HG03064 (cell line): ENCODE data around the gene AUTS2.

Source experiments
- ATAC-seq: cut with Tn5 transposase; IDR thresholded peaks from one replicate; pipeline ENCODE4 v1.9.1; 2021; ENCODE audit warnings: low read depth; ENCODE audit not compliant: unreplicated experiment

Gene AUTS2

DNA sequence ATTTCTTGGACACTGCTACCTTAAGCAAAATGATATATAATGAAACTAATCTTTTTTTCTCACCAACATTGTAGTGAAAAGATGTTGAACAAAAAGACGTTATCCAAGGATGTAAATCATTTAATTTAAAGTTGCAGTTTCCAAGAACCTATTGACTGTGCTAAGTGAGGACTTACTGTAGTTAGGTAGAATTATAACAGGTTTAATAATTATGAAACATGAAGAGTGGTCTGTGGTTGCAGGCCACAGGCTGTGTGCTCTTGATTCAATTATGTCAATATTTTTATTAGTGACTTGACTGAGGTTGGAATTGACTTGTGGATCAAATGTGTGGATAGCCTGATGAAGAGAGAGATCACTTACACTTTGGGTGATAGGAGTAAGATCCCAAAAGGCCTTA is 478.1 kb downstream of the AUTS2 start:
- no peak for ATAC-seq

- no peak for ATAC-seq
Measured at GRCh38 chr7:70082099-70082611, 483.9 kb downstream of the AUTS2 start.

- no peak for ATAC-seq
Measured at GRCh38 chr7:70091362-70091761, 493.1 kb downstream of the AUTS2 start.

GRCh38 chr7:70092314-70093204 is 494.3 kb downstream of the AUTS2 start:
- no peak for ATAC-seq

DNA sequence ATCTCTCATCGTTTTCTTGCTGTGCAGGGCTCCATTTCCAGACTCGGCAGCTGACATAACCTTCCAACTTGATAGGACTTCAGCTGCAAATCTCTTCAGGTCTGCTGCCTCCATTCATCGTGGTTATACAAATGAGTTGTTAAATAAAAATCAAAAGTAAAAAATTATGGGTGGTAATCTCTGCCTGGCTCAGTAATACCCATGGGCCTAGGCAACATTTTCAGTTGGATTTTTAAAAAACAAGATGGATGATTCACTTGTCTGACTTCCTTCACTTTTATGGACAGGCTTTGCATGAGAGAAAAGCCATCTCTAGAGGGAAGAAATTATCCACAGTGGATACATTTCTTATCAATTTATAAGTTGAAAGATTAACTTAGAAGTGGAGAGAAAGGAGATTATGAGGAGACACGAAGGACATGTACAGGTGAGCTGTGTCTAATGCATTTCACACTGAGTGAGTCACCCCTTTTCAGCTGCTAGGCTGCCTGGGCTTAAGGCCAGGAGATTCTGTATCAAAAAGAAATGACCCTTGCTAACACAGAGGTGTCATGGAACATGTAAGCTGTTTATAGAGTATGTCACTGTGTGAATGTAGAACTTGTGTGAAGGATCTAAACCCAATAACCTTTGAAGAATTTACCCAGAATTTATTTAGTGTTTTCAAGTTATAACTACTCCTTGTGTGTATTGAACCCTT is 495.1 kb downstream of the AUTS2 start:
- ATAC-seq, result no peak

- ATAC-seq, result no peak
Measured at GRCh38 chr7:70094831-70095230, 496.6 kb downstream of the AUTS2 start.

DNA sequence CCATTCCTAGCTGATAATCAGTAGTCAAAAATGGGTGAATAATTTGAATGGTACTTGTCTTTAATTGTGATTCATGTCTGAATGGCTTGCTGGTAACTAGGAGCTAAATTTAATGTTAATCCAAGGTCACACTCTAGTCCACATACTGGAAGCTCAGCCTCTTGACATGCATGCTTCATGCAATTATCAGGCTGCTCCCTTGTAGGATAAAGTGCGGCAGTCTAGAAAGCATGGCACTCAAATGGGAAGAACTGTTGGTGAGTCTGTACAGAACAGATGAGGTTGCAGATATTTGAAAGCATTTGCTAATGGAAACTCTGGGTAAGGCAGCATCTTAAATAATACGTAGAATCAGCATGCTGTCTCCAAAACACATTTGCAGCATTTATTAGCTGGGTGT is 499.4 kb downstream of the AUTS2 start:
- ATAC-seq, result no peak

- ATAC-seq, result no peak
Measured at GRCh38 chr7:70098133-70098561, 499.9 kb downstream of the AUTS2 start.

DNA sequence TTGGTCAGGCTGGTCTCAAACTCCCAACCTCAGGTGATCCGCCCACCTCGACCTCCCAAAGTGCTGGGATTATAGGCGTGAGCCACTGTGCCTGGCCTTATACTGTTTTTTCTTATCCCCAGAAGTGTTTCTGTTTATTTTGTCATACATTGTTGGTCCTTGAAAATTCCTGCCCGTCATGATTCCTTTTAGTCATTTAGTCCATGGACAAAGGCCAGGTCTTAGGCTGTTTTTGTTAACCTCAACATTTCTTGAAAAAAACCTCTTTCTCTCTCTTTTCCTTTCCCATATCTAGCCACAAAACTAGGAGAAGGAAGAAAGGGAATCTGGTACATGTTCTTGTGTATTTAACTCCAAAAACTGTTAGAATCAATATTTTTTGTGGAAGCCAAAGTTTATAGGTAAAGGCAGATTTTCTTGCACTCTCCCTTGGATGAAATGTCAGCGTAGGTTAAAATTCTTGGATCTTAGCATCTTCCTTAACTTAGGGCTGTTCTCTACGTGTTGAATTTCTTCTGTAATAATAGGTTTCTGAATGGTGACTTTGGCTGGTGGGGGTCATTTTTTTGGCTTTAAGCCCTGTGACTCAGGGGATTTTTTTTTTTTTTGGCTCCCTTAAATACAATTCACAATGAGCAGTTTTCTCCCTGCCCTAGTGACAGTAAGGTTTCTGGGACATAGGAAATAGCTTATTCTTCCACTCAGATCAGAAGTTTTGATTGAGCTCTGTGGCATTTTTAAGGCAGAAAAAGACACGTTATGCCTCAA is 500.8 kb downstream of the AUTS2 start:
- no peak for ATAC-seq

GRCh38 chr7:70104243-70104642 is 506.0 kb downstream of the AUTS2 start:
- no peak for ATAC-seq

DNA sequence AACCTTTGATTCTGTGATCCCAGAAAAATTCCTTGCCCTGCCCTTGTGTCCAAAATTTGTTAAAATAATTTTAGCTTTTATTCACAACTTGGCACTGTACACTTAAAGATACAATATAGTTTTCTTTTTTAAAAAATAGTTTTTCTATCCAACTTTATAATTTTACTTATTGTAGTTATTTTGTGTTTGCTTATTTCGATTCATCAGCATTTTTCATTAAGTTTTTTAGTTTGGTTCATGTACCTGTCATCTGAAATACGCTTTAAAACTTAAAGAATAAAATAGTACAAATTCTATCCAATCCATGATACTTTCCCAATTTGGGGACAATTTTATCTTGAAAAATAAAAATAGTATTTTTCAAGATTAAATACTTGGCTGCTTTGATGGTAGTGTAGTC is 514.8 kb downstream of the AUTS2 start:
- ATAC-seq, result no peak

- ATAC-seq, result no peak
Measured at GRCh38 chr7:70113536-70113935, 515.3 kb downstream of the AUTS2 start.

DNA sequence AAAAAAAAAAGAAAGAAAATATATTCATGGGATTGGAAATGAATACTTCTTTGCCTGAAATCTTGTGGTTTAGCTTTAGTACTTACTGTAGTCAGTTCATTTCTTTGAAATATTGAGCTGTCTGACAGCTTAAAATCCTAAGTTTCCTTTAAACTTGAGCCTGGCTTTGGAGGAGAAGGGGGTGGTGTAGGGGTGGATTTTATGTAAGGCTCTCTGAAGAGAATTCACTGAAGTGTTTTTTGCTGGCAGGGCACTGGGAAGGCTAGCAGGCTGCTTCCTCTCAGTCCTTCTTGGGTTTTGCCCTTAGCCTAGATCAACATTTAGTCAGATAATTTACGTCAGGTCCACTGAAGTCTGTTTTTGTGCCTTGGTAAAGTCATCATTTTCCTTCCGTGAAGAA is 516.5 kb downstream of the AUTS2 start:
- ATAC-seq, result no peak

- no peak for ATAC-seq
Measured at GRCh38 chr7:70116244-70116643, 518.0 kb downstream of the AUTS2 start.

GRCh38 chr7:70116867-70117266 is 518.6 kb downstream of the AUTS2 start:
- no peak for ATAC-seq

DNA sequence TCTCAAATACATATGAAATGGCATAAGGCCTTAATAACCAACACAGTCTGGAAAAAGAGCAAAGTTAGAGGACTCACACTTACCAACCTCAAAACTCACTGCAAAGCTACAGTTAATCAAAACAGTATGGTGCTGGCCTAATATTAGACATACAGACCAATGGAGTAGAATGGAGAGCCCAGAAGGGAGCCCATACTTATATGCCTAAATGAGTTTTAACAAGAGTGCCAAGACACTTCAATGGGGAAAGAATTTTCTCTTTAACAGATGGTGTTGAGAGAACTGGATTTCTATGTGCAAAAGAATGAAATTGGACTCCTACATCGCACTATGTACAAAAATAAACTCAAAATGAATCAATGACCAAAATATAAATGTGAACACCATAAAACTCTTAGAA is 522.6 kb downstream of the AUTS2 start:
- ATAC-seq, result no peak

DNA sequence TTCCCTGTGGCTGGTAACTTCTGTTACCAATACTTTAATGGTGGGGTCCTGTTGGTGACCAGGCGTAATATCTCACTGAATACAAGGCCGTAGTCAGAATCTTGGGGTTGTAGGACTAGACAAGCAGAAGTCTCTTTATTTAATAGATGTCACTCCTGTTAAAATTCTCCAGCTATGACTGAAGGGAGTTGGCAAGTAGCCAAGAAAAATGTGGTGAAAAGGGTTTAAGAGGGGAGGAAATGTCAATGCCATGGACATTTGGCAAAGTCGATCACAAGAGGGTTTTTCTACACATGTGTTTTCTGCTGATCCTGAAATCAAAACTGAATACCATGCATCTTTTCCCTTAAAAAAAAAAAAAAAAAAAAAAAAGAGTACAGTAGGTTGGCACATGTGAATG is 533.5 kb downstream of the AUTS2 start:
- ATAC-seq, result no peak

- no peak for ATAC-seq
Measured at GRCh38 chr7:70132226-70132851, 534.1 kb downstream of the AUTS2 start.

DNA sequence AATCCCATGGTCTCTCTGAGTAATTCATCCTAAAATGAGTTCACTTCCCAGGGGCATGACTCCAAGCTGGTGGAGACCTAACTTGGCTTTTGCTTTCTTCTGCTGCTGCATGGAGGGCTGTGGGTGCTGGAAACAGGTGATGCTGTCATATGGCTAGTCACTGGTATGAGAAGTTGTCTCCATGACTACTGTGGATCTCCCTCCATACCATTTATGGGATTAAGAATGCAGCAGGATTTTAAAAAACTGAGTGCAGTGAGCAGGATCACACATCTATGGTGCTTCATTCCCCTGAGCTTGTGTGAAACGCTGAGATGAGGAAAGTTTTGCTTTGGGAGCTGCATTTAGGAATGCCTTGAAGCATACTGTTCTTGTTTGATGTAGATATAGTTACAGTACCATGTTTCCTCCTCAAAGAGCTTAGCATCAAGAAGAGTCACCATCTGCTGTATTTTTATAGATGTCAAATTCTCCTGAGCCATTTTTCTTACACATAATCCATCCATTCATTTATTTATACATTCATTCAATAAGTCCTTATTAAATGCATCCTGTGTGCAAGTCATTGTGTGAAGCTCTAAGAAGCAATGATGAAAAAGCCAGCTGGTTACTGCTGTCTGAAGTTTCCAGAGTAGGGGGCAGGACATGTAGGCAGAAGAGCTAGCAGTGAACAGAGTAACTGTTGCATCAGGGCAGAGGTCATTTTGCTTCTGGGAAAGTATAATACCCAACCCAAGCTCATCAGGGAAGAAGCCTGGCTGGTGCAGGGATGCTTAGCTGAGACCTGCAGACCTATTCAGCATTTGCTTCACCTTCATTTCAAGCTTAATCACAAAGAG is 534.8 kb downstream of the AUTS2 start:
- ATAC-seq, result no peak
